GM12878 (cell line): ENCODE results near the gene EHBP1. TPM values are rescaled to one million over a fixed set of nuclear protein-coding genes. Genes with fewer than 3 reads are reported as not detected.

Source experiments
- ATAC-seq: fragments of 200-7000 bp; cut with Tn5 transposase; 3 replicates; pipeline ENCODE4 v1.9.1; 2020; ENCODE audit warnings: mild to moderate bottlenecking, moderate library complexity
- BruUV-seq: library from RNA; stranded (reverse); fragments of 400-500 nt; replicated peaks from 2 replicates; lab custom pipeline; 2021; lab: Mats Ljungman, UMichigan
- CTCF ChIA-PET: fragments of 300-600 bp; sonication (Branson Sonifier 250); formaldehyde crosslinking; extraction: SDS; loops from one replicate; lab custom pipeline; 2021; ENCODE audit warnings: inconsistent platforms; lab: Yijun Ruan, JAX
- POLR2A ChIA-PET: fragments of 350-600 bp; formaldehyde crosslinking; extraction: SDS; loops from one replicate; lab custom pipeline; 2021; ENCODE audit warnings: inconsistent platforms; lab: Charles Lee
- RAD21 ChIA-PET: fragments of 300-600 bp; sonication (Branson Sonifier 250); formaldehyde crosslinking; loops from one replicate; lab custom pipeline; 2023; ENCODE audit warnings: antibody characterized with exemption; ENCODE audit not compliant: unreplicated experiment; lab: Charles Lee
- SMC1A ChIA-PET: fragments of 300-600 bp; sonication (Branson Sonifier 250); formaldehyde crosslinking; loops from one replicate; lab custom pipeline; 2023; ENCODE audit not compliant: unreplicated experiment, uncharacterized antibody; lab: Charles Lee
- DNase-seq: peaks from one replicate; pipeline ENCODE4 v3.0.0-alpha.2; 2011; ENCODE audit warnings: low read depth, low spot score
- FAIRE-seq: peaks from 3 replicates; lab custom pipeline; 2011; peaks lifted over from hg19 to GRCh38; lab: Jason Lieb, UNC
- H2AFZ ChIP-seq: 2 replicates; pipeline ENCODE4 v1.6.0; 2011; ENCODE audit warnings: low read depth, low read length, control low read depth; ENCODE audit not compliant: control insufficient read depth
- H3K27ac ChIP-seq: 2 replicates; pipeline ENCODE4 v1.5.1; 2011; ENCODE audit warnings: control low read depth; ENCODE audit not compliant: control insufficient read depth, insufficient read depth
- H3K27me3 ChIP-seq, 2 experiments: replicated peaks in 1 of 2; 2 replicates each; pipeline versions ENCODE4 v1.6.0 to v1.6.1; 2011; ENCODE audit warnings: low read length in 1 of 2; ENCODE audit not compliant: control insufficient read depth in 2 of 2, insufficient read depth in 2 of 2
- H3K36me3 ChIP-seq, 2 experiments: 2 replicates each; pipeline ENCODE4 v1.5.1; 2011; ENCODE audit warnings: low read length in 1 of 2; ENCODE audit not compliant: control insufficient read depth in 2 of 2, insufficient read depth in 2 of 2
- H3K4me1 ChIP-seq: 2 replicates; pipeline ENCODE4 v1.6.1; 2011; ENCODE audit warnings: mild to moderate bottlenecking, low read length, moderate library complexity, mixed read lengths; ENCODE audit not compliant: control insufficient read depth, insufficient read depth
- H3K4me2 ChIP-seq: 2 replicates; pipeline ENCODE4 v1.6.0; 2011; ENCODE audit warnings: control low read depth; ENCODE audit not compliant: control insufficient read depth, insufficient read depth
- H3K4me3 ChIP-seq: fragments of 200-600 bp; sonication (generic); 2 replicates; pipeline ENCODE4 v1.5.1; 2016
- H3K79me2 ChIP-seq: 2 replicates; pipeline ENCODE4 v1.6.0; 2011; ENCODE audit warnings: low read length; ENCODE audit not compliant: control insufficient read depth, insufficient read depth
- H3K9ac ChIP-seq: 2 replicates; pipeline ENCODE4 v1.8.0; 2011; ENCODE audit warnings: low read length, control low read depth, mixed read lengths; ENCODE audit not compliant: control insufficient read depth, insufficient read depth
- H3K9me3 ChIP-seq: replicated peaks from 3 replicates; pipeline ENCODE4 v1.5.1; 2011; ENCODE audit warnings: mild to moderate bottlenecking, low read length; ENCODE audit not compliant: control insufficient read depth, insufficient read depth
- H4K20me1 ChIP-seq: 2 replicates; pipeline ENCODE4 v1.6.0; 2011; ENCODE audit not compliant: control insufficient read depth, insufficient read depth
- ASH2L ChIP-seq: fragments of 300-600, 200-600 bp; sonication (generic); IDR thresholded peaks from 2 replicates; pipeline ENCODE4 v1.6.1; 2017; ENCODE audit warnings: low read depth, mild to moderate bottlenecking, borderline replicate concordance
- BCL11A ChIP-seq: IDR thresholded peaks from 2 replicates; pipeline ENCODE4 v1.6.1; 2011; ENCODE audit warnings: low read depth, low read length
- CBFB ChIP-seq: IDR thresholded peaks from 2 replicates; pipeline ENCODE4 v1.6.1; 2016; ENCODE audit warnings: antibody characterized with exemption, low read depth
- CREB1 ChIP-seq: IDR thresholded peaks from 2 replicates; pipeline ENCODE4 v1.6.1; 2012; ENCODE audit warnings: low read depth, mild to moderate bottlenecking, inconsistent platforms
- GATAD2B ChIP-seq: fragments of 450-650 bp; conservative IDR thresholded peaks from 2 replicates; pipeline ENCODE4 v1.6.1; 2017; ENCODE audit warnings: low read depth, mild to moderate bottlenecking, moderate library complexity
- RBBP5 ChIP-seq: fragments of 200-600 bp; sonication (generic); conservative IDR thresholded peaks from 2 replicates; pipeline ENCODE4 v1.6.1; 2016
- SUPT20H ChIP-seq: IDR thresholded peaks from 2 replicates; pipeline ENCODE4 v1.6.1; 2011; ENCODE audit warnings: low read depth, mild to moderate bottlenecking, low read length, moderate library complexity, borderline replicate concordance; ENCODE audit not compliant: control insufficient read depth
- TAF1 ChIP-seq: IDR thresholded peaks from 2 replicates; pipeline ENCODE4 v1.6.1; 2011; ENCODE audit warnings: mild to moderate bottlenecking, low read depth, low read length, borderline replicate concordance
- TCF7 ChIP-seq: IDR thresholded peaks from 2 replicates; pipeline ENCODE4 v1.6.1; 2014; ENCODE audit warnings: antibody characterized with exemption, borderline replicate concordance
- YBX1 ChIP-seq: fragments of 450-650 bp; IDR thresholded peaks from 2 replicates; pipeline ENCODE4 v1.6.1; 2016; ENCODE audit warnings: antibody characterized with exemption
- WGBS: methylation state at CpG from one replicate; pipeline ENCODE4 v1.1.6; 2016; ENCODE audit warnings: low lambda C conversion rate; ENCODE audit not compliant: insufficient replicate concordance, insufficient coverage; ENCODE audit errors: missing lambda C conversion rate; 5-methylcytosine and 5-hydroxymethylcytosine counted together
- in situ Hi-C: fragments of 300-500 bp; cut with MboI; formaldehyde crosslinking; loops from 9 replicates; pipeline ENCODE4 v1.14.3; 2018; ENCODE audit warnings: mixed read lengths
- intact Hi-C: fragments of 100-400 bp; cut with micrococcal nuclease; formaldehyde crosslinking; loops from one replicate; pipeline ENCODE4 v1.14.2; 2022; ENCODE audit not compliant: unreplicated experiment
- polyA plus RNA-seq, 11 experiments: library from polyadenylated mRNA; depleted of rRNA in 4 of 11; unstranded in 6 of 11; stranded (reverse) in 5 of 11; fragments of >200 nt; fragmentation: Nextera tagmentation in 4 of 11; fragmentation: Illumina TruSeq in 1 of 11; extraction: Ambion mirVana in 4 of 11; extraction: Trizol in 1 of 11; gene quantifications; 1 replicate in 1 of 11; 2 replicates in 10 of 11; pipeline versions ENCODE4 v1.2.1 to v1.2.3, GENCODE V29; 2011 to 2016; ENCODE audit warnings: inconsistent platforms in 2 of 11, missing spikeins in 2 of 11, low read depth in 1 of 11
- total RNA-seq, 4 experiments: library from RNA; depleted of rRNA in 3 of 4; stranded (reverse); fragments of >200 nt in 3 of 4; fragmentation: Illumina TruSeq in 1 of 4; extraction: Trizol in 1 of 4; gene quantifications; 2 replicates each; pipeline versions ENCODE4 v1.2.1 to v1.2.3, GENCODE V29; 2013 to 2021
- TF ChIP-seq, protein P1 (sequence below): fragments of 450-650 bp; IDR thresholded peaks from 2 replicates; pipeline ENCODE4 v1.6.1; 2016; ENCODE audit warnings: mild to moderate bottlenecking
- TF ChIP-seq, protein P2 (sequence below): fragments of 450-650 bp; IDR thresholded peaks from 2 replicates; pipeline ENCODE4 v1.6.1; 2017; ENCODE audit warnings: mild to moderate bottlenecking
- TF ChIP-seq, protein P3 (sequence below): fragments of 450-650 bp; IDR thresholded peaks from 2 replicates; pipeline ENCODE4 v1.6.1; 2017; ENCODE audit warnings: mild to moderate bottlenecking, moderate library complexity

Gene EHBP1
- total and polyA plus RNA-seq, 10 of the 15 experiments (the other 5 are each of a cell fraction or from before 2014, with no cell fraction given) = 5.7 to 26.1 (median 13.6) TPM

DNA sequence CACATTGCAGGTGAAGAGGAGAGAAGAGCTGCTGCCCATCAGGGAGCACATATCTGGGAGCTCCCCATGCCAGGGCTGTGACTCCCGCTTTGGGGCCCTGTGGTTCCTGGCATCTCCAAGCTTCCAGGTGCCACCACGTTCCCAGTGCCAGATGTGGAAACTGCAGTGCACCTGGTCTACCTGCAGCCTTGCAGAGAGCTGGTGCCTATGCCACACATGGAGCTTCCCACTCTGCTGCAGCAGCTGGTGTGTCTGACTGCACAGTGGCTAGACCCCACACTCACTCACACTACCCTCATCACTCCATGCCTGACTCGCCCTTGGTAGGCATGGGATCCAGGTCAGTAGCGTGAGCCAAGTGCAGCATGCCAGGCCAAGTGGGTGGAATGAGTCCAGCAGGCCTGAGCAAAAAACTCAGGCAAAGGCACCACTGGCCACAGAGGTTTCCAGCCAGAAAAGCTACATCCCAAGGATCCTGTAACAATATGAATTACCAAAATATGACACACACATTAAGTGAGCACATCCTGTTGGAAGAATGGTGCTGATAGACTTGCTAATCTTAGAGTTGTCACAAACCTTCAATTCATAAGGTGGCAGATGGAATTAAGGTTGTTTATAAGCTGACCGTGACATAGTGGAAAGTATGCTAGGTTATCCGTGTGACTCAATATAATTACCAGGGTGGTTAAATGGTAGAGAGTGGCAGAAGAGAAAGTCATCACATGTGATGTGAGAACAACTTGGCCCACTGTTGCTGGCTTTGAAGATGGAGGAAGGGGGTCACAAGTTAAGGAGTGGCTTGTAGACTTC, 150.9 kb downstream of the EHBP1 start:
- no peaks in the 10 kb centered on the region for H4K20me1 ChIP-seq
- POLR2A ChIA-PET = no interaction called here
- H3K27me3 ChIP-seq = no peaks in the 10 kb centered on the region
- no peaks in the 10 kb centered on the region; a peak in 1 of 4 replicates for H3K36me3 ChIP-seq
- no peak for ATAC-seq
- no peak overlapping the region for H3K9ac ChIP-seq
- SMC1A ChIA-PET = interaction anchor here (1.0 to 1.4 kb wide), 4 partner anchors 8 to 33 kb away, joined by 3 to 4 read pairs (median 3); no protein-coding TSS in a partner anchor
- no peaks in the 10 kb centered on the region for H3K79me2 ChIP-seq
- RAD21 ChIA-PET = no interaction called here
- H3K4me2 ChIP-seq = no peak overlapping the region
- WGBS = 96% methylated on average over 6 of the region's 6 CpGs
- no peak overlapping the region for H3K4me3 ChIP-seq
- H3K9me3 ChIP-seq = no peaks in the 10 kb centered on the region
- H3K4me1 ChIP-seq = no peaks in the 10 kb centered on the region
- no peak overlapping the region for H3K27ac ChIP-seq
- in situ Hi-C loops (no loop called here), intact Hi-C loops (no loop called here)
- no peak for FAIRE-seq
- no peak overlapping the region for H2AFZ ChIP-seq
- no peak for DNase-seq
- no peak for TF ChIP-seq TCF7
- TF ChIP-seq GATAD2B = no peak
- TF ChIP-seq RBBP5 = no peak
- TF ChIP-seq, protein P1, sequence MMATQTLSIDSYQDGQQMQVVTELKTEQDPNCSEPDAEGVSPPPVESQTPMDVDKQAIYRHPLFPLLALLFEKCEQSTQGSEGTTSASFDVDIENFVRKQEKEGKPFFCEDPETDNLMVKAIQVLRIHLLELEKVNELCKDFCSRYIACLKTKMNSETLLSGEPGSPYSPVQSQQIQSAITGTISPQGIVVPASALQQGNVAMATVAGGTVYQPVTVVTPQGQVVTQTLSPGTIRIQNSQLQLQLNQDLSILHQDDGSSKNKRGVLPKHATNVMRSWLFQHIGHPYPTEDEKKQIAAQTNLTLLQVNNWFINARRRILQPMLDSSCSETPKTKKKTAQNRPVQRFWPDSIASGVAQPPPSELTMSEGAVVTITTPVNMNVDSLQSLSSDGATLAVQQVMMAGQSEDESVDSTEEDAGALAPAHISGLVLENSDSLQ = no peak
- no peak for TF ChIP-seq YBX1
- no peak for TF ChIP-seq BCL11A
- TF ChIP-seq, protein P2, sequence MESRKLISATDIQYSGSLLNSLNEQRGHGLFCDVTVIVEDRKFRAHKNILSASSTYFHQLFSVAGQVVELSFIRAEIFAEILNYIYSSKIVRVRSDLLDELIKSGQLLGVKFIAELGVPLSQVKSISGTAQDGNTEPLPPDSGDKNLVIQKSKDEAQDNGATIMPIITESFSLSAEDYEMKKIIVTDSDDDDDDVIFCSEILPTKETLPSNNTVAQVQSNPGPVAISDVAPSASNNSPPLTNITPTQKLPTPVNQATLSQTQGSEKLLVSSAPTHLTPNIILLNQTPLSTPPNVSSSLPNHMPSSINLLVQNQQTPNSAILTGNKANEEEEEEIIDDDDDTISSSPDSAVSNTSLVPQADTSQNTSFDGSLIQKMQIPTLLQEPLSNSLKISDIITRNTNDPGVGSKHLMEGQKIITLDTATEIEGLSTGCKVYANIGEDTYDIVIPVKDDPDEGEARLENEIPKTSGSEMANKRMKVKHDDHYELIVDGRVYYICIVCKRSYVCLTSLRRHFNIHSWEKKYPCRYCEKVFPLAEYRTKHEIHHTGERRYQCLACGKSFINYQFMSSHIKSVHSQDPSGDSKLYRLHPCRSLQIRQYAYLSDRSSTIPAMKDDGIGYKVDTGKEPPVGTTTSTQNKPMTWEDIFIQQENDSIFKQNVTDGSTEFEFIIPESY = no peak
- no peak for TF ChIP-seq CBFB
- TF ChIP-seq CREB1 = no peak
- no peak for TF ChIP-seq TAF1
- no peak for TF ChIP-seq ASH2L
- no peak for TF ChIP-seq SUPT20H
- TF ChIP-seq, protein P3, sequence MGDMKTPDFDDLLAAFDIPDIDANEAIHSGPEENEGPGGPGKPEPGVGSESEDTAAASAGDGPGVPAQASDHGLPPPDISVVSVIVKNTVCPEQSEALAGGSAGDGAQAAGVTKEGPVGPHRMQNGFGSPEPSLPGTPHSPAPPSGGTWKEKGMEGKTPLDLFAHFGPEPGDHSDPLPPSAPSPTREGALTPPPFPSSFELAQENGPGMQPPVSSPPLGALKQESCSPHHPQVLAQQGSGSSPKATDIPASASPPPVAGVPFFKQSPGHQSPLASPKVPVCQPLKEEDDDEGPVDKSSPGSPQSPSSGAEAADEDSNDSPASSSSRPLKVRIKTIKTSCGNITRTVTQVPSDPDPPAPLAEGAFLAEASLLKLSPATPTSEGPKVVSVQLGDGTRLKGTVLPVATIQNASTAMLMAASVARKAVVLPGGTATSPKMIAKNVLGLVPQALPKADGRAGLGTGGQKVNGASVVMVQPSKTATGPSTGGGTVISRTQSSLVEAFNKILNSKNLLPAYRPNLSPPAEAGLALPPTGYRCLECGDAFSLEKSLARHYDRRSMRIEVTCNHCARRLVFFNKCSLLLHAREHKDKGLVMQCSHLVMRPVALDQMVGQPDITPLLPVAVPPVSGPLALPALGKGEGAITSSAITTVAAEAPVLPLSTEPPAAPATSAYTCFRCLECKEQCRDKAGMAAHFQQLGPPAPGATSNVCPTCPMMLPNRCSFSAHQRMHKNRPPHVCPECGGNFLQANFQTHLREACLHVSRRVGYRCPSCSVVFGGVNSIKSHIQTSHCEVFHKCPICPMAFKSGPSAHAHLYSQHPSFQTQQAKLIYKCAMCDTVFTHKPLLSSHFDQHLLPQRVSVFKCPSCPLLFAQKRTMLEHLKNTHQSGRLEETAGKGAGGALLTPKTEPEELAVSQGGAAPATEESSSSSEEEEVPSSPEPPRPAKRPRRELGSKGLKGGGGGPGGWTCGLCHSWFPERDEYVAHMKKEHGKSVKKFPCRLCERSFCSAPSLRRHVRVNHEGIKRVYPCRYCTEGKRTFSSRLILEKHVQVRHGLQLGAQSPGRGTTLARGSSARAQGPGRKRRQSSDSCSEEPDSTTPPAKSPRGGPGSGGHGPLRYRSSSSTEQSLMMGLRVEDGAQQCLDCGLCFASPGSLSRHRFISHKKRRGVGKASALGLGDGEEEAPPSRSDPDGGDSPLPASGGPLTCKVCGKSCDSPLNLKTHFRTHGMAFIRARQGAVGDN = no peak
- no TSS peak for BruUV-seq
- CTCF ChIA-PET = interaction anchor here (0.9 kb wide), 1 partner anchor 23 kb away, joined by 3 read pairs; no protein-coding TSS in a partner anchor
